Activated CD4-positive, alpha-beta T cell treated with anti-CD3 and anti-CD28 coated beads, Interleukin-2, Interleukin-4, amounts not matched to agents 100 ng/mL and 50 ng/mL, durations not matched to agents 16 hours and 8 hours (primary cell): ENCODE results near the gene NPHP3.
"Not testable (repeated sequence)": the region's sequence is repeated elsewhere in the genome, so short reads cannot be mapped to it uniquely, and the experiment has no call there.

Experiments used
- DNase-seq: peaks from one replicate; pipeline ENCODE4 v3.0.0-alpha.2; 2020; ENCODE audit warnings: low spot score

NPHP3 gene, protein sequence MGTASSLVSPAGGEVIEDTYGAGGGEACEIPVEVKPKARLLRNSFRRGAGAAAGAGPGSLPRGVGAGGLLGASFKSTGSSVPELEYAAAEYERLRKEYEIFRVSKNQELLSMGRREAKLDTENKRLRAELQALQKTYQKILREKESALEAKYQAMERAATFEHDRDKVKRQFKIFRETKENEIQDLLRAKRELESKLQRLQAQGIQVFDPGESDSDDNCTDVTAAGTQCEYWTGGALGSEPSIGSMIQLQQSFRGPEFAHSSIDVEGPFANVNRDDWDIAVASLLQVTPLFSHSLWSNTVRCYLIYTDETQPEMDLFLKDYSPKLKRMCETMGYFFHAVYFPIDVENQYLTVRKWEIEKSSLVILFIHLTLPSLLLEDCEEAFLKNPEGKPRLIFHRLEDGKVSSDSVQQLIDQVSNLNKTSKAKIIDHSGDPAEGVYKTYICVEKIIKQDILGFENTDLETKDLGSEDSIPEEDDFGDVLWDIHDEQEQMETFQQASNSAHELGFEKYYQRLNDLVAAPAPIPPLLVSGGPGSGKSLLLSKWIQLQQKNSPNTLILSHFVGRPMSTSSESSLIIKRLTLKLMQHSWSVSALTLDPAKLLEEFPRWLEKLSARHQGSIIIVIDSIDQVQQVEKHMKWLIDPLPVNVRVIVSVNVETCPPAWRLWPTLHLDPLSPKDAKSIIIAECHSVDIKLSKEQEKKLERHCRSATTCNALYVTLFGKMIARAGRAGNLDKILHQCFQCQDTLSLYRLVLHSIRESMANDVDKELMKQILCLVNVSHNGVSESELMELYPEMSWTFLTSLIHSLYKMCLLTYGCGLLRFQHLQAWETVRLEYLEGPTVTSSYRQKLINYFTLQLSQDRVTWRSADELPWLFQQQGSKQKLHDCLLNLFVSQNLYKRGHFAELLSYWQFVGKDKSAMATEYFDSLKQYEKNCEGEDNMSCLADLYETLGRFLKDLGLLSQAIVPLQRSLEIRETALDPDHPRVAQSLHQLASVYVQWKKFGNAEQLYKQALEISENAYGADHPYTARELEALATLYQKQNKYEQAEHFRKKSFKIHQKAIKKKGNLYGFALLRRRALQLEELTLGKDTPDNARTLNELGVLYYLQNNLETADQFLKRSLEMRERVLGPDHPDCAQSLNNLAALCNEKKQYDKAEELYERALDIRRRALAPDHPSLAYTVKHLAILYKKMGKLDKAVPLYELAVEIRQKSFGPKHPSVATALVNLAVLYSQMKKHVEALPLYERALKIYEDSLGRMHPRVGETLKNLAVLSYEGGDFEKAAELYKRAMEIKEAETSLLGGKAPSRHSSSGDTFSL (N-terminal part only)

DNA sequence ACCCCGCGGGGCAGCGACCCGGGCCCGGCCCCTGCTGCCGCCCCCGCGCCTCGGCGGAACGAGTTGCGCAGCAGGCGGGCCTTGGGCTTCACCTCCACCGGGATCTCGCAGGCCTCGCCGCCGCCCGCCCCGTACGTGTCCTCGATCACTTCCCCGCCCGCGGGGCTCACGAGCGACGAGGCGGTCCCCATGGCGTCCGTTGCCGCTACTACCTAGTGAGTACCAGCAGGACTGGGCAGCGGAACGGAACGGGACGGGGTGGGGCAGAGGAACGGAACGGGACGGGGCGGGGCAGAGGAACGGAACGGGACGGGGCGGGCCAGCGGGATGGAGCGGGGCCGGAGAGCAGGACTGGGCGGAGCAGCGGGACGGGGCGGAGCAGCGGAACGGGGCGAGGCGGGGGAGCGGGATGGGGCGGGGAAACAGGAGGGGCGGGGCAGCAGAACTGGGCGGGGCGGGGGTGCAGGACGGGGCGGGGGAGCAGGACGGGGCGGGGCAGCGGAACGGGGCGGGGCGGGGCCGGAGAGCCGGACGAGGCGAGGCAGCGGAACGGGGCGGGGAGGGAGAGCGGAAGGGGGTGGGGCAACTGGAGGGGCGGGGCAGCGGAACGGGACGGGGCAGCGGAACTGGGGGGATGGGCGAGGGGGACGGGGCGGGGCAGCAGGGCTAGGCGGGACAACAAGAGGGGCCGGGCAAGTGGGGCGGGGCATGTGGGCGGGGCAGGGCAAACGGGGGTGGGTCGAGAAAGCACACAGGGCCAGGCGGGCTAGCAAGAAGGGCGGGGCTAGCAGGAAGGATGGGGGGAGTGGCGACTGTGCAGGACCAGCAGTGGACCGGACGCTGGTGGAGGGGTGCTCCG is at the start of gene NPHP3:
Gene NPHP3, minus strand, starts transcription at position 245 of the 859 bp plus-strand sequence. Its CDS starts 54 bp downstream, at position 191.
- DNase-seq, result peak; percentile 96

DNA sequence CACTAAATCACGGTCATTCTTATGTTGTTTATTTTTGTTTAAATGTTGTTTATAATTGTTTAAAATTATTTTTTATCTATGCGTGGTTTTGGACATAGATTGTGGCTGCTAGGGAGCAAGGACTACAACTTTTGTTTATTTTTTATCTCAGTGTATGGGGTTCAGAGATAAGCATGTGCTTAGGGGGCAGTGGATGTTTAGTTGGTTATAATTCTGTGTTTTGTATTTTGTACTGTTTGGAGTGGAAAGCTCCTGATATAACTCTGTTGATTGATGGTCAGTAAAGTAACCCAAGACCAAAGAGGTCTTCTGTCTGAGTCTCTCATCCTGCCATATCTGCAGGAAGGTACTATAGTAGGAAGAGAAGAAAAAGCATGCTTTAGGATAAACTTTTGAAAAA is 36.5 kb upstream of the NPHP3 start:
- DNase-seq, result no peak

DNA sequence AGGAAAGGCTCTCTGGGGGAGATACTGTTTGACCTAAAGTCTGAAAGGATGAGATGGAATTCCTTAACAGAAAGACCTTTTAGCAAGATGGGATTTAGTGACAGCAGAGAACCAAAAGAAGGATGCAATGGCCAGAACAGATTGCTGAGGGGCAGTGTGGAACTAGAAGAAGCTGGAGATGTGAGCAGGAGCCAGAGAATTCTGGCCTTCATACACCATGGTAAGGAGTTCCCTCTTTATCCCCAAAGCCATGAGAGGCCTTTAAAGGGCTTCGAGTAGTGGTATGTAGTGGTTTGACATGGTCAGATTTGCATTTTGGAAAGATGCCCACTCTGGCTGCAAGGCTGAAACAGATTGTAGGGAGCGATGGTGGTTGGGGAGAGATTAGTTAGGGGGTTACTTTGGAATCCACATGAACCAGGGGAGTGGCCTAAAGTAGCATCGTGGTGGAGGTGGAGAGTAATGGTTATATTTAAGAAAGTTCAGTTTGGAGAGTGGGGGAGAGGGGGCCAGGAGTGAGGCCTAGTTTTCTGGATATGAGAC is 34.0 kb upstream of the NPHP3 start:
- no peak for DNase-seq

DNA sequence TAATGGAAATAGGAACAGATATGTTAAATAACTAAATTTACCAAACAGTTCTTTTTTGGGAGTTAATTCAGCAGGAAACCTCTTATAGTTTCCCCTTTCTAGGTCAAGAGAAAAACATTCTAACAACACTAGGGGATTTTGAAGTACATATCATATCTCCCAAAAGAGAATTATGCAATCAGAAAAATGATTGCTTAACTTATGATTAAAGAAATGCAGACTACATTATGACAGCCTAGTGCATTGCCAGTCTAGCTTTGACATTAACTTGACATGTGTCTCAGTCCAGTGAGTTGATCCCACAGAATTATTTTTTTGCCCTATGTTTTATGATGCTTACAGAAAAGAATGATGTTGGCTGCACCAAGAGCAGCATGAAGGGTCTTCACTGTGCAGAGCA is 31.7 kb upstream of the NPHP3 start:
- DNase-seq, result no peak

DNA sequence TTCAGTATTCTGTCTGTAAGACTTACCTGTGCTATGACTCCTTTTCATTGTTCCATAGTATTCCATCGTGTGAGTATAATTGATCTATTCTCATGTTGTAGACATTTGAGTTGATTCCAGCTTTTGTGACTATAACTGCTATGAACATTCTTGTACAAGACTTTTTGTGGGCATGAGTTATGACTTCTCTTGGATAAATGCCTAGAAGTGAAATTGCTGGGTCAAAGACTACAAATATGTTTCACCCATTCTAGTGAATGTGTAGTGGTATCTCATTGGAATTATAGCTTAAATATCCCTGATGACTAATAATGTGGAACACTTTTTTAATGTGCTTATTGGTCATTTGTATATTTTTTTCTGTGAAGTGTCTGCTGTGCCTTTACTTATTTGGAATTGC is 27.6 kb upstream of the NPHP3 start:
- DNase-seq, result no peak

DNA sequence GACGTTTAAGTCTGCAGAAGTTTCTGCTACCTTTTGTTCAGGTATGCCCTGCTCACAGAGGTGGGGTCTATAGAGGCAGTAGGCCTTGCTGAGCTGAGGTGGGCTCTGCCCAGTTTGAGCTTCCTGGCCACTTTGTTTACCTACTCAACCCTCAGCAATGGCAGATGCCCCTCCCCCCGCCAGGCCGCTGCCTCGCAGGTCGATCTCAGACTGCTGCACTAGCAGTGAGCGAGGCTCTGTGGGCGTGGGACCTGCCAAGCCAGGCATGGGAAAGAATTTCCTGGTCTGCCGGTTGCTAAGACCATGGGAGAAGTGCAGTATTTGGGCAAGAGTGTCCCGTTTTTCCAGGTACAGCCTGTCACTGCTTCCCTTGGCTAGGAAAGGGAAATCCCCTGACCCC is 24.5 kb upstream of the NPHP3 start:
- DNase-seq, result not testable (repeated sequence)

DNA sequence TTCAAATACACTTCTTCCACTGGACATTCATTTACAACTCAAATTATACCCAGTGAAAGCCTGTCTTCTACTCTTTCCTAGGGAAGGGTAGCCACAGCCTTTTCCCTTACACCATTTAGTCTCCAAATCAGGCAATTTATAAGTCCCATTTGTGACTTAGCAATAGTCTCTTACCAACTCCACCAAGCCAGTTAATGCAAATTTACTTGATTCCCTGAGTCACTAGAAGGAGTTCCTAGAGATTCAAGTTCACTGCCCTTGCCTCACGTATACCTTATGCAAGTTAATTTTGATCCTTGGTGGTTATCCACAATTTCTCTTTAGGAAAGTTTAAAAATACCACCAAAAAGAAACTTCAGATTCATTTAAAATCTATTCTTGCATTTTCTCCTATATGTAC is 16.1 kb upstream of the NPHP3 start:
- DNase-seq, result no peak

DNA sequence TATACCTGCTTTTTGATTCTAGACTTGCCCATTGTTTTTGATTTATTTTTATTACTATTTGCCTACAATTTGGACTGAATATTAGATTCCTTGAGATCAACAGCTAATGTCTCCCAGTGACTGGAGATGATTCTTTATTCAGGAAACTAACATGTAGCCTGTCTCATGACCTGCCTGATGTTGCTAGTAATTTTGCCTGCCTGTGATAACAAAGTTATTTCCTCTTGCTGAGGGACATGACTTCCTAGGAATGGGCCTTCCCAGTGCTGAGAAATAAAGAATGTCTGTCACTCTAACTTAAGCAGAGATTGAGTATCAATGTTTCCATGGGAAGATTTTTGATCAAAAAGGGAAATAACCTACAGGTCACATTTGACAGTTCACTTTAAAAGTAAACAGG is 13.4 kb upstream of the NPHP3 start:
- no peak for DNase-seq

DNA sequence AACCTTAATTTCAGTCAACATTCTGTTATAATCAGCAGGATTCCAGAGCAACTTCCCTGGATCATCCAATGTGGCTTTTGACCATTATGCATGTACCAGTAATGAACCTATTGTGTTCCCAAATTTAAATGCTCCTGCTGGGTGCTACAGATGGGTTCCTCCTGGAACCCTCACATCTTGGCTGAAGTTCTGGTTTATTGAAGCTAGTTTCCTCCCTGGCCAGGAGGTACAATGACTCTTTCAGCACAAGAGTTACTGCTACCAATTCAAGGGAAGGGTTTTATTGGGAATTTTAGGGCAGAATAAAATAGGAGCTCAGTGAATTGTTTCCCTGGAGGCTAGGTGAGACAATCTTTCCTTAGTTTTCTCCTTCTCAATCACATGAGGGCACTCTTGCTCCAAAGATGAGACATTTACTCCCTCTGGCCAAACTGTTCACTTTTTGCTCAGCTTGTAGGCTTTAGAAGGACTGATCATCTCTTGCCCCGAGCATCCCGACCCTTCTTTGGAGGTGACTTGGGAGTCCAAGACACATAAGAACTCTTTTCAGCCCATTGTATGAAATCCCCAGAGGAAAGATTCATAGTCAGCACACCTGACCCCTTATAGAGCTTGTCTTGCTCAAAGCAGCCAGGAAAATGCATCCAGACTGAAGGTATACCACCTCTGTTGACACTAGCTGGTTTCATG is 8.8 kb upstream of the NPHP3 start:
- peak; percentile 23 for DNase-seq

DNA sequence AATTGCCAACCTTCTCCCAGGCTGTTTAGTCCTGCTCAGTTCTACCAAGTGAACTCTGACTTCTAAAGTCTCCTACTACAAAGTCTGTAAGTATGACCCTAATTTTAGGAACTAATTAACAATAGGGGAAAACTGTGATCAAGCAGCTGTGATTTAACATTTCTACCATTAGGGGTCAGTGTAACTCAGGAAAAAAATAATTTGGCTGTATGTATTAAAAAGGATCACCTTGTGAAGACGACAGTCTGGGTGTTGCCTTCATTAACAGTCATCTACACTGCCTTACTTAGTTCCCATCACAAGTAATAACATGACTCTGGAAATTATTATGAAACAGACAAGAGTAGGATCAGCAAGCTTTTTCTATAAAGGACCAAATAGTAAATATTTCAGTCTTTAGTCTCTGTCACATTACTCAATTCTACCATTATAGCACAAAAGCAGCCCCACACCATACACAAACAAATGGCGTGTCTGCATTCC is 4.2 kb upstream of the NPHP3 start:
- DNase-seq, result peak; percentile 53

DNA sequence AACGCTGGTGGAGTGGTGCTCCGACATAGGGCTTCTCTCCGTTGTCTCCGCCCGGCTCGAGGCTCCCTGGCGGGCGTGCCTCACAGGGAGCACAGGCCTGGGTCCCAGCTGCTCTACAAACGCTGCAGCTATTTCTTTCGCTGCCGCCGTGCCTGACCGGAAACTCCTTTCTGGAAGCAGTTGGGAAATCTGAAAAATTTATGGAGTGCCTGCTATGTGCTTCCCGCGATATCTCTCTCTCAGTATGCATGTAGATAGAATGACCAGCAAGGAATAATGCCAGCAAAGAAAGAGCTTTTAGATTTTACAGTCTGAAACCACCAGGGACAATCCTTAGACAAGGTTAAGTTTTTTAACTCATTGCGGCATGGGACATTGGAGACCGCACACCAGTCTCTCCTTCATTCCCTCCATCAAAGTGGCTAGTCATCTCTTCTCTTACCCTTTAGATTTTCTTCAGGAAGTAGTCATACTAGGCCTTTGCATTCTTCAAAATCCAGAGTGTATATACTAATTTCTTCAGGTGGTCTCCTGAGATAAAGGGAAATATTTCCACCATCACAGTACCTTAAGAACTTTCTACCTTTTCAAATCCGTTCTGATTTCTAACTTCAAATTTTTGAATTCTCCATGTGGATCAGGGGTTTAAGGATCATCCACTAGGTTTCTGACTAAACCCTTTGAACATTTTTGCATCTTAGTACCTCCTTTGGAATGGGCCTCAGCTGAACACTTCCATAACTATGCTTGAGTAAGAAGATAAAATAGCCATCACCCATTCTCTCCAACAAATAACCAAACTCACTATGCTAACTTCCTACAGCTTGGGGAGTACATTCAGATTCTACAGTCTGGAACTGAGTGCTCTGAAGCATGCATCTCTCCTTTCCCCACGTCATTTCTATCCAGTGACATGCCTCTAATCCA is 1.1 kb upstream of the NPHP3 start:
- DNase-seq, result no peak

DNA sequence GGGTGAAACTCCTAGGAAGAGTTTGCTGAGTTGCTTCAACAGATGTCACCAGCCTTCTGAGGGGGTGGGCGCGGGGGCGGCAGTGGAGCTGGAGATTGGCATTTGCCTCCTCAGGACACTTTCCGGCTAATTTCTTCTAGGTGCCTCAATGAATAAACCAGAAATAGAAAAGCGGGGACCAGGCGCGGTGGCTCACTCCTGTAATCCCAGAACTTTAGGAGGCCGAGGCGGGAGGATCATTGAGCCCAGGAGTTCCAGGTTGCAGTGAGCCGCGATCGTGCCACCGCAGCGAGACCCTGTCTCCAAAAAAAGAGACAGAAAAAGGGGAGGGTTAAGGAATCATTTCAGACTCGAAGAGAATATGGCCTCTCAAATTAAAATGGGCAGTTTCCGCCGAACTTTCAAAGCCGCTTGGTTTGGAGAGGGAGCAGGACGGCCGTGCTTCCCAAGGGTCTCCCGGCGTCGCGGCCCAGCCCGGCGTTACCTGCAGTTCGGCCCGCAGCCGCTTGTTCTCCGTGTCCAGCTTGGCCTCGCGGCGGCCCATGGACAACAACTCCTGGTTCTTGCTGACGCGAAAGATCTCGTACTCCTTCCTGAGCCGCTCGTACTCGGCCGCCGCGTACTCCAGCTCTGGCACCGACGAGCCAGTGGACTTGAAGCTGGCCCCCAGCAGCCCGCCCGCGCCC is 587 bp downstream of the NPHP3 start:
- peak; percentile 26 for DNase-seq

DNA sequence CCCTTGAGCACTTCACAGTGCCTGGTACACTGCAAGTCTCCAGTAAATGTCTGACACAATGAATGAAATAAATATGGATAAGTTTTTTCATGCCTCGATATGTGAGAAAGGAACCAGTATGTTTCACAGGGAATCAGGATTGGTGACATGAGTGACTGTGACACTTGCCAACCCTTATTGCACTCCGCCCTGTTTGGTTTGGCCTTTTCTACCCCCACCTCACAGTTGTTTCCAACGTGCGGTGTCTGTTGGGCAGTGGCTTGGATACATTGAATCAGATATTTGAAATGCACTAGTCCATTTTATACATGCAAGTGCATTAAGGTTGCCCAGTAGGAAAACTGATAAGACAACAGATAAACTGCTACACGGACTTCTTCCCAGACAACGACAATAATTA is 2.0 kb downstream of the NPHP3 start:
- no peak for DNase-seq

DNA sequence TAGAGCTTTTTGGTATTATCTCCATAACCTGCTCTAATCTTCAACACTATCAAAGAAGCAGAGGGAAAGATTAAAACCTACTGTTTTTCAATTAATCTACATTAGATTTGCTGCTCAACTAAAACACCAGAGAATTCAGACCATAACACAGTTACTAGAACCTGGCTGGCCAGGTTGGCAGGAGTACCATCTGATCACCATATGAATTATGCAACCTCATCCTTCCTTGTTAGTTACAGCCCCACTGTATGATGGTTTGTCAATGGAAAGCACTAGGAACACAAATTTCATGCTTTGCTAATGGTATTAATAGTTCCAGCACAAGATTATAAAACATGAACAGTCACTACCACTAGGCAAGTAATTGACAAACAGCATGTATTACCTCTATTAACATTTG is 5.8 kb downstream of the NPHP3 start:
- DNase-seq, result no peak

DNA sequence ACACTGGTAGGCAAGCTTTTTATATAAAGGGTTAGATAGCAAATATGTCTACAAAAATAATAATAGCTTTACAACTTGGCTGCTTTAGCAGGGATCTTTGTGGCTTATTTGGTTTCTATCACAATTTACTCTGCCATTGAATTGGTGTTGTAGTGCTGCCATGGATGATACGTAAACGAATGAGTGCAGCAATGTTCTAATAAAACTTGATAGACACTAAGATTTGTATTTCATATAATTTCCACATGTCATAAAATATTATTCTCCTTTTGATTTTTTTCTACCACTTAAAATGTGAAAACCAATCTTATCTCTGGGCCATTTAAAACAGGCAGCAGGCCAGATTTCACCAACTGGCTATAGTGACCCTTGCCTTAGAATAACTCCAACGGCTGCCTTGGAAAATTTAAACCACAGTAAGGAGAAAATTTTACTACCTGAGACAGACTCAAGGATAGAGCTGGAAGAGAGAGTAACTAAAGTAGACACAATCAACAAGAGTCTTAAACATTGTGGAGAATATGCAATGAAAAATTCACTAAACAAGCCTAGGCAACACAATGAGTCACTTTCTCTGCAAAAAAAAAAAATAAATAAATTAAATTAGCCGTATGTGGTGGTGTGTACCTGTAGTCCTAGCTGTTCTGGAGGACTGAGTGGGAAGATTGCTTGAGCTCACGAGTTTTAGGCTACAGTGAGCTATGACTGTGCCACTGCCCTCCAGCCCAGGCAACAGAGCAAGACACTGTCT is 8.1 kb downstream of the NPHP3 start:
- DNase-seq, result no peak

DNA sequence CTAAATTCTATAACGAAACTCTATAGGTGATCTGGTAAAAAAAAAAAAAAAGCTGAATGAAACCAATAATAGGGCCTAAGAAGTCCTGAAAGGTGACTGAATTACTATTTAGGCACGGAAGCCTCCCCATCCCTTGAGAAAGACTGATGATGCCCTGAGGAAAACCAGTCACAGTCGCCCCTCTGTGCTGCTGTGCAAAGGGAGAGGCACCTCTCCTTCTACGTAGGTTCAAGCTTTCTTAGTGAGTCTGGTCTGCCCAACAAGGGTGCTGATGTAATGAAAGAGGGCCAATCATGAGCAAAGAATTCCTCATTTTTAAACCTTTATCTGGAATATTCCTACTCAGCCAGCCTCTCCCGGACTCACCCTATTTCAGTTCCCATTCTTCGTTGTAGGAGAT is 11.9 kb downstream of the NPHP3 start:
- no peak for DNase-seq

DNA sequence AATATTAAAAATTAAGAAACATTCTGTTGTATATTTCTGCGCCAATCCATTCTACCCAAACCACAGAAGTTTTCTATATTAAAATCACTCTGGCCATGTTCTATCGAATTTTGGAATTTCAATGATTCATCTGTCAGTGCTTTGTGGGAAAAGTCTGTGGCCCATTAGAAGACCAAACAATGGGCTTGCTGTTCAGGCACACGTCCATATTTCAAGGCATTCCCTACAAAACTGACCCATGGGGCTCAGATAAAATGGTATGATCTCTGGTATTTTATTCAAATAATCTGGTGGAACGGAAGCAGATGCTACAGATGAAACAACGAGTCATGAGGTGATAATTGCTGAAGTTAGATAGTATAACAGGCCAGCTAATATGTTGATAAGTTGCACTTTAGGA is 12.4 kb downstream of the NPHP3 start:
- no peak for DNase-seq

DNA sequence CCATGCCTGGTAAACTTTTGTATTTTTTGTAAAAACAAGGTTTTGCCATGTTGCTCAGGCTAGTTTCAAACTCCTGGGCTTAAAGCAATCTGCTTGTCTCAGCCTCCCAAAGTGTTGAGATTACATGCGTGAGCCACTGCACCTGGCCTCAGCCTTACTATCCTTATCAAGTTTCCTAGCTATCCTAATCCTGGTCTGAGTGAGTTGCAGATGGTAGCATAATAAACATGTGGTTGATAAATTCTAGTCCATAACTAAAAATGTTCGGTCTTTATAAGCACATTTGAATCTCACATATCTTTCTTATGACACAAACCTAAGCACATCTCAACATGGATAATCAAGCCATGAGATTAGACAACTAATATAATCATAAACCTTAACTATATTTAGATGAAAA is 18.5 kb downstream of the NPHP3 start:
- no peak for DNase-seq
